ENCODE measurements around the gene VCAN.

Gene VCAN

DNA sequence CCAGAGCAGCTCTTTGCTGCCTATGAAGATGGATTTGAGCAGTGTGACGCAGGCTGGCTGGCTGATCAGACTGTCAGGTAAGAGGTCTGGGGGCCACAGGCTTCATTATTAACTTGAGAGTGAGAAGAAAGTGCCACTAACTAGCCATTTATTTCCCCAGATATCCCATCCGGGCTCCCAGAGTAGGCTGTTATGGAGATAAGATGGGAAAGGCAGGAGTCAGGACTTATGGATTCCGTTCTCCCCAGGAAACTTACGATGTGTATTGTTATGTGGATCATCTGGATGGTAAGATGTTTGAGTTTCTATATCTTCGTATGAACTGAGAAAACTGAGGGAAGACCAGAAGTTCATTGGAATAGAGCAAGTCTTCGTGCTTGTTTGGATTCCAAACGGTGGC lies 22.1 kb downstream of the VCAN start:
- Histone ChIP-seq H3K9me3 (no peaks in the 10 kb centered on the region), H4K20me1 (no peaks in the 10 kb centered on the region), H3K36me3 (no peaks in the 10 kb centered on the region), H3K4me2 (no peak overlapping the region), H3K27ac (no peak overlapping the region), H3K4me1 (no peaks in the 10 kb centered on the region), H3K27me3 (no peaks in the 10 kb centered on the region), H3K4me3 (no peak overlapping the region), H3K9ac (no peak overlapping the region)
- no peak for TF ChIP-seq Cebpa-rat (IDR thresholded peaks at IDR 0.05)

DNA sequence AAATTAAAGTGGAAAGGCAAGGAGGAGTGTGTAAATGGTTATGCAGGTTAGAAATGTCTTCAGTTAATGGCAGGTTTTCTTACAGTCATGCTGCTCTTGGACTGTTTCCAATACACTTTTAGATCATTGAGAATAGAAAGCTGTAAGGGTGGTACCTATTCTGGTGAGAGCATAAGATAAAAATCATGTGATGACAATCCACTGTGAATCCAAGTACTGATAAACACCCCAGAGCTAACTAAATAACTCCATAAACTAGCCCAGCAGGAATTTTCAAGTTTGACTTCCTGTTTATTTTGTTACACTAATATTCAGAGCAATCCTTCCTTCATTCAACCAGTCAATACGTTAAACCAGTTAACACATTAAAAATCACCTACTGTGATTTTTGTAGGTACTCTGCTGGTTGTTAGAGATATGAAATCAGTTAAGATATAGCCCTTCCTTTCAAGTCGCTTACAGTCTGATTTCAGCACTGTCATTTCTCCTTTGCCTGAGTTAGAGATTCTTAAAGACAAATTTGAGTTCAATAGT lies 22.6 kb downstream of the VCAN start:
- no peak for TF ChIP-seq Cebpa-rat (IDR thresholded peaks at IDR 0.05)
- Histone ChIP-seq H3K9ac (no peak overlapping the region), H4K20me1 (no peaks in the 10 kb centered on the region), H3K36me3 (no peaks in the 10 kb centered on the region), H3K4me2 (no peak overlapping the region), H3K4me3 (no peak overlapping the region), H3K9me3 (no peaks in the 10 kb centered on the region), H3K27me3 (no peaks in the 10 kb centered on the region), H3K4me1 (no peaks in the 10 kb centered on the region), H3K27ac (no peak overlapping the region)

DNA sequence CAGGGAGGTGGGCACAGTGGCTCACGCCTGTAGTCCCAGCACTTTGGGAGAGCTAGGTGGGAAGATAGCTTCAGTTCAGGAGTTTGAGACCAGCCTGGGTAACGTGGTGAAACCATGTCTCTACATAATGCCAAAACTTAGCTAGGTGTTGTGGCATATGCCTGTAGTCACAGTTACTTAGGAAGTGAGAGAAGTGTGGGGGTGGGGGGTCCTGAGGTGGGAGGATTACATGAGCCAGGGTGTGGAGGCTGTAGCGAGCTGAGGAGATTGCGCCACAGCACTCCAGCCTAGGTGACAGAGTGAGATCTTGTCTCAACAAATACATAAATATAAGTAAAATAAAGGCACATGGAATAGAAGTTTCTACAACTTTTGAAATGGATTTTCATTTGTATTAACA lies 23.1 kb downstream of the VCAN start:
- no peak overlapping the region for H3K9ac ChIP-seq
- H3K27me3 ChIP-seq: no peaks in the 10 kb centered on the region
- H3K9me3 ChIP-seq: no peaks in the 10 kb centered on the region
- H4K20me1 ChIP-seq: no peaks in the 10 kb centered on the region
- no peak overlapping the region for H3K4me2 ChIP-seq
- no peak overlapping the region for H3K27ac ChIP-seq
- no peak for TF ChIP-seq Cebpa-rat (IDR thresholded peaks at IDR 0.05)
- H3K4me3 ChIP-seq: no peak overlapping the region
- no peaks in the 10 kb centered on the region for H3K36me3 ChIP-seq
- no peaks in the 10 kb centered on the region for H3K4me1 ChIP-seq

DNA sequence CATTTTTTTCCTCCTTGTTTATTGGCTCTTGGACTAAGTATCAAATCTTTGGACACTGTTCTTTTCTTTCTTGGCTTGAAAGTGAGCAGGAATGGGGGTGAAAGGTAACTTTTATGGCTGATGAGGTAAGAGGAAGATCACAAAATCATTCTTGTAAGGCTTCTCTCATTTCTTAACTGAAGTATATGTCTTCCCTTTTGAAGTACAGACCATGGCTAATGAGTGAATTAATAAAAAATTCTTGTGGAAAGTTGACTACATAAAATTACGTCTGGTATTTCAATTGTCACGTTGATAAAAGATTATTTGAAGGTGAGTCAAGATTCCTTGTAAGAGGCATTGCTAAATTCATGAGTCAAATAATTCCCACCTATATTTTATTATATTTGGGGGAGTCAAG lies 25.1 kb downstream of the VCAN start:
- Histone ChIP-seq H3K4me2 (no peak overlapping the region), H3K9ac (no peak overlapping the region), H3K27ac (no peak overlapping the region), H4K20me1 (no peaks in the 10 kb centered on the region), H3K27me3 (no peaks in the 10 kb centered on the region), H3K4me1 (no peaks in the 10 kb centered on the region), H3K36me3 (no peaks in the 10 kb centered on the region), H3K4me3 (no peak overlapping the region), H3K9me3 (no peaks in the 10 kb centered on the region)
- no peak for TF ChIP-seq Cebpa-rat (IDR thresholded peaks at IDR 0.05)

DNA sequence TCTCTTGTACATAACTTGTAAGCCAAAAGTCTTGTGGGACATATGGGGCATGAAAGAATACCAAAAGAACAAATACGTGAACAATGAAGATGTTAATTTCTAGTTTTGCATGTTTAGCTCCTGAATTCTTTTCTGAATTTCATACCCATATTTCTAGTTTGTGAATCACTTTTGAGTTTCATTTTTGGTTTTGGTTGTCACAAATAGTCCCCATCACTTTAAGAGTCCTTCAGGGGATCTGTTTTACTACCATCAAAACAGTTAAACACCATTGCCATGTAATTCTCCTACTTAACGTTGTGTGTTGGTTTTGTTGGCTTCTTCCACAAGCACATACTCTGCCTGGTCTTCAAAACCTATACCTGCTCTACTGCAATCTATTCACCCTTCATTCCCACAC lies 27.0 kb downstream of the VCAN start:
- Histone ChIP-seq H3K9me3 (no peaks in the 10 kb centered on the region), H3K9ac (no peak overlapping the region), H3K27me3 (no peaks in the 10 kb centered on the region), H3K4me2 (no peak overlapping the region), H3K4me1 (no peaks in the 10 kb centered on the region), H3K27ac (no peak overlapping the region), H3K4me3 (no peak overlapping the region), H3K36me3 (no peaks in the 10 kb centered on the region), H4K20me1 (no peaks in the 10 kb centered on the region)
- no peak for TF ChIP-seq Cebpa-rat (IDR thresholded peaks at IDR 0.05)

DNA sequence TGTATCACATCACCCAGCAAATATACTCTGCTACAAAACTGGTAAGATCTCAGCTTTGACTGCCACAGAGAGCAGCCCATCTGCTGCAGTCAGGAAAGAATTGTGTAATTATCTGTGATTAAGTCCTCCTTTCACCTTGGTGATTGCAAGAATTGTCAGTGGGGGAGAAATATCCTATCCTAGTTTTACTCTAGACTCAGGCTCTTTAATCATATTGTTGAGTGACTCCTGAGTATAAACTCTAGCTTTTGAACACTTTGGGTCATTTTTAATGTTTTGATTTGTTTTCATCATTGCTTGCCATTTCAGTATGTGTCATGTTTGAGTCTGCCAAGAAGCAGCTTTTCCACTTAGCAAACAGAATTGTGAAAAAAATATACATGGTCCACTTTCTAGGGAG lies 32.1 kb downstream of the VCAN start:
- no peak overlapping the region for H3K9ac ChIP-seq
- TF ChIP-seq Cebpa-rat (IDR thresholded peaks at IDR 0.05): no peak
- no peaks in the 10 kb centered on the region for H3K36me3 ChIP-seq

DNA sequence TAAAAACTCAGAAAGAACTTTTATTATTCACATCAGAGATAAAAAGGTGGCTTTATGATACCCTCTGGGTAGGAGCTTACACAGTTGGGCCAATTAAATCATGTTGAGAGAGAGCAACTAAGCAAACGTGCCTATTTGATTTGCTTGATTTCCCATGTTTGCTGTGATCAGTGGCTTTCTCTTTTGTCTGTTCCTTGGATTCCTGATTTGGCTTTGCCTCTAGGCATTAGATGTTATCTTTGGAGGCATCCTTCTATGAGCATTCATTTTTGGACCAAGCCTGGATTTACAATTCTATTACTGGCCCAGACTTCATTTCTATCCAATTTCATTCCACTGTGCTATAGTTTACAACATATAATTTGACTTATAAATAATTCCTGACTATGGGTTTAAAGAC lies 35.9 kb downstream of the VCAN start:
- Histone ChIP-seq H3K9ac (no peak overlapping the region), H3K4me2 (no peak overlapping the region), H3K27me3 (no peaks in the 10 kb centered on the region), H3K27ac (no peak overlapping the region), H3K9me3 (peaks cover 20% of the 10 kb centered on the region), H3K4me1 (no peaks in the 10 kb centered on the region), H3K36me3 (no peaks in the 10 kb centered on the region), H4K20me1 (no peaks in the 10 kb centered on the region), H3K4me3 (no peak overlapping the region)
- TF ChIP-seq Cebpa-rat (IDR thresholded peaks at IDR 0.05): no peak

More for the DNA sequence above, 32.1 kb downstream of the VCAN start:
- Histone ChIP-seq H3K27ac (no peak overlapping the region), H4K20me1 (no peaks in the 10 kb centered on the region), H3K4me2 (no peak overlapping the region), H3K9me3 (peaks cover 20% of the 10 kb centered on the region), H3K4me1 (no peaks in the 10 kb centered on the region), H3K27me3 (no peaks in the 10 kb centered on the region), H3K4me3 (no peak overlapping the region)

DNA sequence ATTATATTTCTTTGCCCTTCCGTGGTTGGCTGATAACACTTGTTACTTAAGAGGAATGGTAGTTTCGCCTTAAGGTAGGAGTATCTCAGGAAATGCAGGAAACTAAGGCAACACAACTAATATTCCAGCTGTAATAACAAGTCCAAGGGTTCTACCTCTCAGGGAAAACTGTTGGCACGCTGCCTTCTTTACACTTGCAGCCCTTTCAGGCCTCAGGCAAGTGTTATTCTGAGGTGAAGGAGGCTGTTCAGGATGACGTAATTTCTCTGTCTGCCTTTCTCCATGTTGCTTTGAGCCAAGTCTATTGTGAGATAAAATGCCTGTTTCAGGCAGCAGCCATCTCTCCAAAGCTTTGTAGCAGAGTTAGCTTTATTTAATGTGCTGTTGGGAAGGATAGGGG lies 38.0 kb downstream of the VCAN start:
- Histone ChIP-seq H3K4me2 (no peak overlapping the region), H3K4me1 (no peaks in the 10 kb centered on the region), H3K36me3 (no peaks in the 10 kb centered on the region), H3K9me3 (peaks cover 20% of the 10 kb centered on the region), H3K4me3 (no peak overlapping the region), H4K20me1 (no peaks in the 10 kb centered on the region), H3K27me3 (no peaks in the 10 kb centered on the region), H3K9ac (no peak overlapping the region), H3K27ac (no peak overlapping the region)
- no peak for TF ChIP-seq Cebpa-rat (IDR thresholded peaks at IDR 0.05)

DNA sequence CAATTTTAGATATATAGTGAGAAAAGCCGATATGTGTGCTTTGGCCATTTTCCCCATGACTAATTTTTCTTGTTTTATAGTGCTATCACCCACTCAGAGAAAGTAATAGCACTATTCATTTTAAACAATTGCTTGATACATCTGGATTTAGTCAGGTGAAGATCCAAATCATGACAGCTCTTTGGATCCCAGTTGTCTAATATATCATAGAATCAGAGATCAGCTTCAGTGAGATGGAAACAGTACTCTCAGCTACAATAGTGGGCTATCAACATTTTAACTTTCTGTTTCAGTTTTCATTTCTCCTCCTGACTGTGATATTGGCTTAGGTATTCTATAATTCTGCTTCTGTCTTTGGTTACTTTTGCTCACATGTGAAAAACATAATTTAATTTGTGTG lies 38.7 kb downstream of the VCAN start:
- no peaks in the 10 kb centered on the region for H3K27me3 ChIP-seq
- peaks cover 15% of the 10 kb centered on the region for H3K9me3 ChIP-seq
- H3K36me3 ChIP-seq: no peaks in the 10 kb centered on the region
- no peak overlapping the region for H3K4me3 ChIP-seq
- H3K27ac ChIP-seq: no peak overlapping the region
- H3K9ac ChIP-seq: no peak overlapping the region
- no peaks in the 10 kb centered on the region for H4K20me1 ChIP-seq
- H3K4me2 ChIP-seq: no peak overlapping the region
- H3K4me1 ChIP-seq: no peaks in the 10 kb centered on the region
- TF ChIP-seq Cebpa-rat (IDR thresholded peaks at IDR 0.05): no peak

DNA sequence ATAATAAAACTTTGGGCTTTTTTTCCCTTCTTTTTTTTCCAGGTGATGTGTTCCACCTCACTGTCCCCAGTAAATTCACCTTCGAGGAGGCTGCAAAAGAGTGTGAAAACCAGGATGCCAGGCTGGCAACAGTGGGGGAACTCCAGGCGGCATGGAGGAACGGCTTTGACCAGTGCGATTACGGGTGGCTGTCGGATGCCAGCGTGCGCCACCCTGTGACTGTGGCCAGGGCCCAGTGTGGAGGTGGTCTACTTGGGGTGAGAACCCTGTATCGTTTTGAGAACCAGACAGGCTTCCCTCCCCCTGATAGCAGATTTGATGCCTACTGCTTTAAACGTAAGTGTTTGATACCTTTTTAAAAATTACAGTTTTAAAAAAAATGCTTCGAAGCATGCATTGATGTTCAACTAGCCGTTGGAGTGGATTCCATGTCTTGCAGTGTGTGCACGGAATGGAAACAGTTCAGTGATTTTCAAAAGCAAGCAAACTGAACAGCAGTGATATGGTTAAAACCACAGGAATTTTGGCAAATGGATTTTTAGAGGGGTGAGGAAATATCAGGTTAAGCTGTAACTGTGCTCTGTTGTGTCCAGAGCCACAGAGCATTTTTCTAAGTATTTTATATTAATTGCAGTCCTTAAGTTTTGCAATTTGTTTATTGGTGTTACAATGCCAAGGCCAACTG lies 40.7 kb downstream of the VCAN start:
- H4K20me1 ChIP-seq: no peaks in the 10 kb centered on the region

DNA sequence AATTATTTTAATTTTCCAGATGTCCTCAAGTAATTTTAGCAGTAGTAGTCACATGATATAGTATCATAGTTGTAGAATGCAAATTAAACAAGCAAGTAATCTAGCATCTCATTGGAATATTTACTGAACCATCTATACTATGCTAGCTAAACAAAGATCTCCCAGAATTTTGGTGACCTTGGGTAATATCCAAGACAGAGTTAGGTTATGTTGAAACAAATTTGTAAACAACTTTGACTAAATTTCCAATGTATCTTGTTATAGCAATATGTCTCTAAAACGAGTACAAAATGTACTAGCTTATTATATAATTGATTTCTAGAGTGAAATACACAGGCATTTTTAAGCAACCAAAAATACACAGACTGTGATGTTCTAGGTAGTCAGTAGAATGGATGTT lies 41.5 kb downstream of the VCAN start:
- no peaks in the 10 kb centered on the region for H3K4me1 ChIP-seq
- no peaks in the 10 kb centered on the region for H3K36me3 ChIP-seq
- no peaks in the 10 kb centered on the region for H4K20me1 ChIP-seq
- no peak overlapping the region for H3K9ac ChIP-seq
- no peaks in the 10 kb centered on the region for H3K27me3 ChIP-seq
- no peaks in the 10 kb centered on the region for H3K9me3 ChIP-seq
- no peak overlapping the region for H3K4me3 ChIP-seq
- H3K4me2 ChIP-seq: no peak overlapping the region
- no peak for TF ChIP-seq Cebpa-rat (IDR thresholded peaks at IDR 0.05)
- H3K27ac ChIP-seq: no peak overlapping the region

More for the DNA sequence above, 40.7 kb downstream of the VCAN start:
- no peak overlapping the region for H3K4me2 ChIP-seq
- H3K9ac ChIP-seq: no peak overlapping the region
- H3K4me1 ChIP-seq: no peaks in the 10 kb centered on the region
- H3K27me3 ChIP-seq: no peaks in the 10 kb centered on the region
- H3K36me3 ChIP-seq: no peaks in the 10 kb centered on the region
- no peaks in the 10 kb centered on the region for H3K9me3 ChIP-seq
- TF ChIP-seq Cebpa-rat (IDR thresholded peaks at IDR 0.05): no peak
- no peak overlapping the region for H3K27ac ChIP-seq
- no peak overlapping the region for H3K4me3 ChIP-seq

Data from BLaER1 (cell line).